Amniotic stem cell (primary cell): ENCODE results near the gene BUB3.
"Not testable (repeated sequence)": the region's sequence is repeated elsewhere in the genome, so short reads cannot be mapped to it uniquely, and the experiment has no call there.

Source experiments
- DNase-seq: peaks from one replicate; lab custom pipeline; 2025; lab: John Stamatoyannopoulos, UW

BUB3 gene

DNA sequence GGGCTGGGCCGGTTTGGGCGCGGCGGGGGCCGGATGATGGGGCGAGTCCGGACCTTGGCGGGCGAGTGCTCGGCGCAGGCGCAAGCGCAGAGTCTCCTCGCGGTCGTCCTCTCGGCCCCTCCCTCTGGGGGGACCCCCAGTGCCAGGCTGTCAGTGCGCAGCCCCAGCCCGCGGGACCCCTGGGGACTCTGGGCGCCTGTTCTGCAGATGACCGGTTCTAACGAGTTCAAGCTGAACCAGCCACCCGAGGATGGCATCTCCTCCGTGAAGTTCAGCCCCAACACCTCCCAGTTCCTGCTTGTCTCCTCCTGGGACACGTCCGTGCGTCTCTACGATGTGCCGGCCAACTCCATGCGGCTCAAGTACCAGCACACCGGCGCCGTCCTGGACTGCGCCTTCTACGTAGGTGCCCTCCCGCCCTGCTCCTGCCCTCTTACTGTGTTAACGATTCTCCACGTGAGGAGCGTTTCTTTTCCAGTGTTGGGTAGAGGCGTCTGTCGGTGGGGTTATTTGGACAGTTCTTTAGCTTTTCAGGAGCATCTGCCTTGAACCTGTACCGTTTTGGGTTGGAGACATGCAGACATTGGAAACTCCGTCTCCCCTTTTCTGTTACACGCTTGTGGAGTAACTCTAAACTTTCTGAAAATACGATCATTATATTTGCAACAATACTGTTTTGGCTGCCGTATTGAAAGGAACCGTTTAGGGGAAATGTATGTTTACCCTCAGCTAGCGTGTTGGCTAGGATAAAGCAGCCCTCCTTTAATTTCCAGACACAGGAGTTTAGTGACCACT lies 706 bp downstream of the BUB3 start:
- DNase-seq: no peak

DNA sequence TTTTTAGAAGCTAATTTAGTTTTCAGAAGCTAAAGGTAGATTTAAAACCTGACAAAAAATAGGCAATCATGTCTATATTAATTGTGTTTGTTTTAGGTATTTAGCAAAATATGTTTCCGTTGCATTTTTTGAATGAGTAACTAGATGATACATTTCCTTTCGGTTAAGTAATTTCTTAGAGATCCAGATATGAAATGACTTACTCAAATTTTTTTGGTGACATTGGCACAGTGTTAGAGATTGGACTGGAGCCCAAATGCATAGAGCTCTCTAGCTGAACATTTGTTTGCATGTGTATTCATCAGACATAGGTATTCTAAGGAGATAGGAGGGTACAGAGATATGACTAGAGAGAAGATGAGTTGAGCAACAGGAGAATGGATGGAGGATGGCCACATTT lies 1.9 kb downstream of the BUB3 start:
- DNase-seq: no peak

DNA sequence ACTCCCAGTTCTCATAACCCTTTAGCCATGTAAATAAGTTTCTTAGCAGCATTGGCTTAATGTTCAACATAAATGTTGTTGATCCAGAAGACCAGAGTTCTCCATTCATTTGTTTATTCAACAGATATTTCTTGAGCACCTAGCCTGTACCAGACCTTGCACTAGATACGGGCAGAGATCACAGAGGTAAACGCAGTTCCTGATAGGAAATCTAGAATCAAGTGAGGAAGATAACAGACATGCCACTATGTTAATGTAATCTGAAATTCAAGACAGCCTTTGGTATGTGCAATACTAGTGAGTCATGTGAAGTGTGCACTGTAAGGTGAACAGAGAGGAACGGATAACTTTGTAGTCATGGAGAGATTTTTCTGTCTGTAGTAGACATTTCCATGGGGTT lies 3.0 kb downstream of the BUB3 start:
- DNase-seq: no peak

DNA sequence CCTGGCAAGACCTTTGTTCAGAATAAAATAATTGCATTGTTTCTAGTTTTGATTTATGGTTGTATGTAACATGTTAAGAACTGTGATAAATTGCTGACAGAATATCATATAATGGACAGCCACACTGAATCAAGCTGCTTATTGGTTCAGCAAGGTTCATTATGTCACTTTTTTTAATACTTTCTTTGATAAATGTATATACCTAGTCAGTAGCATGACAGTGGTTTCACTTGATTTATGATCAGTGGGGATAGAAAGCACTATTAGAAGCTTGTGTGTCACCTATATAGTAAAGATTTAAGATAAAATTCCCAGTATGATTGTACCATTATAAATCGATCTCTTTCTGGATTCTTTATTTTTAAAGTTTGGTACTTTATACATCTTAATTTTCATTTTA lies 4.5 kb downstream of the BUB3 start:
- DNase-seq: no peak

DNA sequence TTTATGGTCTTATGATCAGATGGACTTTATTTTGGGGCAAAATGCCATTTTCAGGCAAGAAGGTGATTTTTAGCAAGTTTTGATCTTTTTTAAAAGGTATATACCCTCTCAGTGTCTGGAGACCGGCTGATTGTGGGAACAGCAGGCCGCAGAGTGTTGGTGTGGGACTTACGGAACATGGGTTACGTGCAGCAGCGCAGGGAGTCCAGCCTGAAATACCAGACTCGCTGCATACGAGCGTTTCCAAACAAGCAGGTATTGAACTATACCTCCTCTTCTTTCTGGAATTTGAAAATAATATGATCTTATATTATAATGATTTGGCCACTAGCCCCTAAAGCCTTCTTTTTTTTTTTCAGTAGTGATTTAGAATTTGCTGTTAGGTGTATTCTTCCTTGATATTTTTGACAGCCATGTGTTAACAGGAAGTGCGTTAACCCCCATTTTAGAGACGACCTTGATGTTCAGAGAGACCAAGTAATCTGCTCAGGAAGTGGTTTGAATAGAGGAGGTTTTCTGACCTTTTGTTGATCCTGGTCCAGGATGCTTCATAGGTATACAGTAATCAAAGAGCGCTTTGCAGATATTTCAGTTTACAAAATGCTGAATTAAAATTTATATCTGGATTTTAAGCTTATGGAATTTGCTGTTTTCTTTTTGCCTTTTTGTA lies 6.2 kb downstream of the BUB3 start:
- DNase-seq: no peak

DNA sequence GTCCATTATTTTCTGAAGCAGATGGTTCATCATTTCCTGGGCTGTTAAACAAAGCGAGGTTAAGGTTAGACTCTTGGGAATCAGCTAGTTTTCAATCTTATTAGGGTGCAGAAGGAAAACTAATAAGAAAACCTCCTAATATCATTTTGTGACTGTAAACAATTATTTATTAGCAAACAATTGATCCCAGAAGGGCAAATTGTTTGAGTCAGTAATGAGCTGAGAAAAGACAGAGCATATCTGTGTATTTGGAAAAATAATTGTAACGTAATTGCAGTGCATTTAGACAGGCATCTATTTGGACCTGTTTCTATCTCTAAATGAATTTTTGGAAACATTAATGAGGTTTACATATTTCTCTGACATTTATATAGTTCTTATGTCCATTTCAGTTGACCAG lies 10.1 kb downstream of the BUB3 start:
- no peak for DNase-seq

DNA sequence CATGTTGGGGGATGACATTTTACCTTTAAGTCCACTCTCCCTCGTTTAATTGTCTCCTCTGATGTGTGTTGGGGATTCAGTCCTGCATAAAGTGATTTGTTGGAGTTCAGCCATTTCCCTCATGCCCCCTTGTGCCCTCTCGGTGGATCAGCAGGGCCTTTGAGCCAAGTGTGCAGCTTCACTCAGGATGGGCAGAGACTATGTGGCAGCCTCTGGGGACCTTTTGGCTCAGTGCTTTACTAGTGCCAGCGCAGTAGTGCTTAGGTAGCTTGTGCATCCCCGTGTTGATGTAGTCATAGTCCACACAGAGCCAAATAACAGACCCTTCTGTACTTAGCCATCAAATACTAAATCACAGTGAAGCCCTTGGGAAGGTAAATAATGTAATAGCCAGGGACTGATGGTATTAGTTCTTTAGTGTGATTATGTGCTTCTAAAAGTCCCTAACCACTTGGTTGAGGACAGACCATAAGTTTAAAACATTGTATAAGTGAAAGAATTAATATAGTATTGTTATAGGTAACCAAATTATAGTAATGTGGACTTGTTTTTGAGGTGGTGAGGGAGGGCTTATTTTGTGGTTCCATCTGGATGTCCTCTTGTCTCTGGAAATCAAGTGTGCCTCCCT lies 11.4 kb downstream of the BUB3 start:
- no peak for DNase-seq

DNA sequence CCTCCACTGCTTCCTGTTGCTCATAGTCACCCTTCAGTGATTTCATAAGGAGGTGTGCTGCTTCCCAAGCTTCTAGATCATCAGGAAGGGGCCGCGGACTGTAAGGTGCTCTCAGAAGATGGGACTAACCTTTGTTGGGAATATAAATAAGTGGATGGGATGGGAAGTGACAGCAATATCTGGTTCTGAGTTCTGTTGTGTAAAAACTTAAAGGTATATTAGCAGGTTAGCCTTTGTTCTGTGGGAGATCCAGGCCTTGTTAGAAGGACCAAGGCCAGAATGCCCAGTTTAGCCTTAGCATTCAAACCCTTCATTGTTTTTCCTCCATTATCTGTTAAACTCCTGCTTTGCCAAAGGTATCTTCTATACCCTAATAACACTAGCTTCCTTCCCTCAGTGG lies 12.4 kb downstream of the BUB3 start:
- no peak for DNase-seq

DNA sequence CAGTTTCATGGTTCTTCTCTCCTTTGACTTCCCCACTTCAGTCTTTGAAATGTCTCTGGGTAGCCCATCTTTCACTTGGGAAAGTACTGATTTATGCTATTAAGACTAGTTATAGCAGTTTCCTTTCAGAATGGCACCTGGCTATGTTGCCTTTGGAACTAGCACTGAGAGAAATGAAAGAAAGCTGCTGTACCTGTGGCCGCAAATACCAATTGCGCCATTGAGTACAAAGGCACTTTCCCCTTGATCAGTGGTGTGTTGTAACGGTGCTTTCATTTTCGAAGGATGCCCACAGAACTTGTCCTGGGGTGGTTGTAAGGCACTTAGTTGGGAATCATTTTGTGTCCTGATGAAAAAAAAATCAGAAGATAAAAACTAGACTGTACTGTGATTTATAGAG lies 16.8 kb downstream of the BUB3 start:
- no peak for DNase-seq

DNA sequence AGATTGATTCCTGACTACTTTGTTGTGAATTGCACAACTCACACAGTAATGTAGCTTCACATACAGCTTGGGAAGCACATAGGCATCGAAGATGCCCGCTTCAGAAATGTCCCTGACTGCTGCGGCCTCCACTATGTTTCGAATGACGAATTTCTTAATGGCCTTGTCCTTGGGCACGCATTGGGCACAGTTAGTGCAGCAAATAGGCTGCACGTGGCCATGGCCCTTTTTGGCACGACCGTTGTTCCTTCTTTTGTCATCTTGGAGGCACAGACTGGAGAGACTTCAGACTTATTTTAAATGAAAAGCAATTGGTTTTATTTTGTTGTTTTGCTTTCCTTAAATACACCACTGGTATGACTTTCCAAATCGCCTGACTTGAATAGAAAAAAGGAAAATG lies 17.4 kb downstream of the BUB3 start:
- not testable (repeated sequence) for DNase-seq

DNA sequence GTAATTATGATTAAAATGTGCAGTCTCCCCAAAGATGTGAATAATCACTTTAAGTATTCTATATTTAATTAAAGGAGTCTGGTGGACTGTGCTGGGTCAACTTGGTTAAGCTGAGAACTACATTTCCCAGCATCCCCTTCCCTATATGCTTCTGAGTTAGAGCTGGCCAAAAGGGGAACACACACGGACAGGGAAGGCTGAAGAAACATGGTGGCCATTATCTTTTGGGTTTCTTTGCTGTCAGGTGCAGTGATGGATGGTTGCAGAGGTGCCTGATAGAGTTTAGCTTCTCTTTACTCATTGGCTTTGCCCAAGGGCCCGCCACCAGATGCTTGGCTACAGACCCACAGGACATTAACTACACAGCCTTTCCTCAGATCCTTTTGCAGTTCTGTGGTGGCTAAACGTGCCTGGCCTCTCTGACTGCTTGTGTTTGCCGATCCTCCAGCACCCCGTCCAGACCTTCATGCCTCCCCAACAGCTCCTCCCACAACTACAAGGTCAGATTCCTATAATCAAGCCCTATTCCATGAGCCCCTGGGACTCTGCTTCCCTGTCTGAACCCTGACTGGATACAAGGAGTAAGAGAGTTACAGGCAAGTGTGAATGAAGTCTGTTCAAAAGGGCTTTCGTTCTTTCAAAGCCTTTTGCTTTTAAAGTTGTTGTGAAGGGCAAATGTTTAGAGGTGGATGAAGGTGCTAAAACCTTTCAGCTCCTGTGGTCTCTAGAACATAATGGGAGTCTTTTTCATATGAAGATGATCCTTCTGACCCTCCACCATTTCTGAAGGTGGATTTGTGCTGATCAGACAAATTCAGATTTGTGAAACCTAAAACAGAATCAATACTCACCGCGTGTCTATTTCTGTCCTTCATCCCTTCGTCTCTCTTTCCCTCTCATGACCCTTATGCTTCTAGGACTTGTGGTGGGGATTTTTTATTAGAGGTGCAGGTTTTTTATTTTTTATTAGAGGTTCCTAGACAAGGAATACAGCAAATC lies 21.5 kb downstream of the BUB3 start:
- DNase-seq: no peak

DNA sequence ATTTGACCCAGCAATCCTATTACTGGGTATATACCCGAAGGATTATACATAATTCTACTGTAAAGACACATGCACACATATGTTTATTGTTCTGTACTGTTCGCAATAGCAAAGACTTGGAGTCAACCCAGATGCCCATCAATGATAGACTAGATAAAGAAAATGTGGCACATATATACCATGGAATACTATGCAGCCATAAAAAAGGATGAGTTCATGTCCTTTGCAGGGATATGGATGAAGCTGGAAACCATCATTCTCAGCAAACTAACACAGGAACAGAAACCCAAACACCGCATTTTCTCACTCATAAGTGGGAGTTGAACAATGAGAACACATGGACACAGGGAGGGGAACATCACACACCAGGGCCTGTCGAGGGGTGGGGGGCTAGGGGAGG lies 24.2 kb downstream of the BUB3 start:
- DNase-seq: not testable (repeated sequence)

DNA sequence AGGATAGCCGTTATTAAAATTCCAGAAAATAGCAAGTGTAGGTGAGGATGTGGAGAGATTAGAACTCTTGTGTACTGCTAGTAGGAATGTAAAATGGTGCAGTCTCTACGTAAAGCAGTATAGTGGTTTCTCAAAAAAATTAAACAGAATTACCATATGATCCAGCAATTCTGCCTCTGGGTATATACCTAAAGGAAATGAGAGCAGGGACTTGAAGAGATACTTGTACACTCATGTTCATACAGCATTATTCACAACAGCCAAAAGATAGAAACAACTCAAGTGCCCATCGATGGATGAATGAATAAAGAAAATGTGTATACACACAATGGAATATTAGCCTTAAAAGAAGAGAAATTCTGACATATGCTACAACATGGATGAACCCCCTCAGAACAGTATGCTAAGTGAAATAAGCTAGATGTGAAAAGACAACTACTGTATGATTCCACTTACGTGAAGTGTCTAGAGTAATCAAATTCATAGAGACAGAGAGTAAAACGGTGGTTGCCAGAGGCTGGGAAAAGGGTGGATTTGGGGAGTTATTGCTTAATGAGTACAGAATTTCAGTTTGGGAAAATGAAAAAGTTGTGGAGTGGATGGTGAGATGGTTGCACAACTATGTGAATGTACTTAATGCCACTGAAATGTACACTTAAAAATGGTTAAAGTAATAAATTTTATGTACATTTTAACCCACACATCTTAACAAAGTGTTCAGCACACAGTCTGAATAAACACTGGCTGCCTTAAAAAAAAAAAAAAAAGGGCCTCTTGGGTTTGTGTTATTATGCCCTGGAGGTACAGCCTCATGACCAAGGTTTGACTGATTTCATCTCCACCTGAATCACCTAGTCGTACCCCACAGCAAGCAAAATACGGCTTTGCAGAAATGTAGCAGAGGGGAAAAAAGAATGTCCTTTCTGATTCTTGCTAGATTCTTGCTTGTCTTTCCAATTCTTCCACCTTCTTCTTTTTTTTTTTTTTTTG lies 26.2 kb downstream of the BUB3 start:
- no peak for DNase-seq

DNA sequence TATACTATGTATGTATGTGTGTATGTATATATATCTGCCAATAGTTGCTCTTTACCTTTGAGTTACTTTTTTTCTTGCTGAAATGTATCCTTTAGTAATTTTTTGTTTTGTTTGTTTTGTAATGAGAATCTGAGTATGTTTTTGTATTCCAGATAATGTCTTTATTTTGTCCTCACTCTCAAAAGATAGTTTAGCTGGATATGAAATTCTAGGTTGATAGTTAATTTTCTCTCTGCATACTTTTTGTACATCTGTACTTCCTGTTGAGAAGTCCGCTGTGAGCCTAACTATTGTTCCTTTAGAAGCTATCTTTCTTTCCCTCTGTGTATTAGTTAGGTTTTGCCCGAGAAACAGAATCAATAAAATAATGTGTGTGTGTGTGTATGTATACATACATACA lies 29.5 kb downstream of the BUB3 start:
- no peak for DNase-seq

DNA sequence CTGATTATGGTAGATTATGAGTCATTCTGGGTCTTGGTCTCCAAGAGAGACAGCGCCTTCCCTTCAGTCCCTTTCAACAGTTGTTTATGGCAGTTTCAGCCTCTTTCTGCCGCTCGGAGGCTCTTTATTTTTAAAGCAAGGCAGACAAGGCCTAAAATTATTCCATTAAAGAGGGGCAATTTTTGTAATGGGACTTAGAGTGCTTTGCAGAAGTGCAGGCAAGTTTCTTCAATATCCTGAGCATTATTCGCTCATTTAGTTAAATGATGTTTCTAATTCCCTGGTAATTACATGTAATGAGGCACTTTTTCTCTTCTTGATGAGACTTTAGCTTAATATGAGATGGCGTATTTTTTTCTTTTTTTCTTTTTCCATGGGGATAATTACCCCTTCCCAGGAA lies 33.6 kb downstream of the BUB3 start:
- DNase-seq: no peak

DNA sequence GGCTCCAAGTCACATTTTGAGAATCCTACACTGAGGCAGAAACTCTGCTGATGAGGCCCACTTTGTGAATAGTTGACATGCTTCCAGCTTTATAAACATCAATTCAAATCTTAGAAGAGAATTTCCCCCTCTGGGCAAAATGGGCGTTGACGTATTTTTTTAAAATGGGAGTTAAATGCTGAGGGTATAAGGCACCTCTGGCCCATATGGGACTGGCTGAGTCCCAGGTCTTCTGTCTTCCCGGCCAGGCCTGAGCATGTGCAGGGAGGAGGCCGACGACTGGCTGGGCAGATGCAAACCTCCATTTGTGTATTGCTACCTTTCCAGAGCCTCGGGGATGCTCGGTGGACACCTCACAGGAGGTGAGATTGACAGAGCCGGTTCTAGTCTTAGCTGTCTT lies 37.7 kb downstream of the BUB3 start:
- no peak for DNase-seq

DNA sequence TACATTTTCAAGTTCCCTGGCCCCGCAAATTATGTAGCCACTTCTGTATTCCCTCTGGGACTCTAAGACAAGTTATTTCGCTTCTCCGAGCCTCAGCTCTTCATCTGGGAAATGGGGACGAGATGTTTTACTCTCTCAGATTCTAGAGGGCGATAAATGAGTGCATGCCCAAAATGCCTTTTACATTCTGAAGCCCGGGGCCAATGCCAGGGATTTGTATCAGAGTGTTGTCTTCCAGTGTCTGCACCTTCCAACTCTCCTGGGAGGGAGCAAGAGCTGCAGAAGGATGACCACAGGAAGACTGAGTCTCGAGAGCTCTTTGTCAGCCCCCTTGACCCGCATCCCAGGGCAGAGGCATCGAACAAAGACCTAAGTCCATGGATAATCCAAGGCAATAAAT lies 39.9 kb downstream of the BUB3 start:
- no peak for DNase-seq

DNA sequence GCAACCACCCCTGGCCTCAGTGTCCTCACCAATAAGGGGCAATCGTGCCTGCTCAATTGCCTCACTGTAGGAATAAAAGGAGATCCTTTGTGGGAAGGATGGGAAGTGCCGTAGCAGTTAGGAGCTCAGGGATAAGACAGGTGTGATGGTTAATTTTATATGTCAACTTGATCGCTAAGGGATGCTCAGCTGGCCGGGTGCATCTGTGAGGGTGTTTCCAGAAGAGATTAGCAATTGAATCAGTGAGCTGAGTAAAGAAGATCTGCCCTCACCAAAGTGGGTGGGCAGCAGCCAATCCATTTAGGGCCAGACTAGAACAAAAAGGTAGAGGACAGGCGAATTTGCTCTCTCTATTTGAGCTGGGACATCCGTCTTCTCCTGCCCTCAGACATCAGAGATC lies 46.3 kb downstream of the BUB3 start:
- no peak for DNase-seq

DNA sequence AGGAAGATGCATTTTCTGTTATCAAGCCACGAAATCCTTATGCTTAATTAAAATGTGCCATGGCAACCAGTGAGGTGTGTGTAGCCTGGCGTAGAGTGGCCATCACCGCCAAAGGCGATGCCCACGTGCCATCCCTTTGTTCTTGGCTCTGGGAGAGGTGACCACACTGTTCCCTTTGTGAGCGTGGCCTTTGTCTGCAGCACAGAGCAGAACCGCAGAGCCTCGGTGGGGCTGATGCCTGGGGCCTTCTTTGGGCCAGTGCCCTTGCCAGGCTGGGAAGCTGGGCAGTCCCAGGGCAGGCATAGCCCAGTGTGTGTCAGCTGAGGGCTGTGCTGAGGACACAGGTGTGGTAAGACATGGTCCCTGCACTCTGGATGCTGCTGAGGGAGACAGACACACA lies 48.3 kb downstream of the BUB3 start:
- no peak for DNase-seq

DNA sequence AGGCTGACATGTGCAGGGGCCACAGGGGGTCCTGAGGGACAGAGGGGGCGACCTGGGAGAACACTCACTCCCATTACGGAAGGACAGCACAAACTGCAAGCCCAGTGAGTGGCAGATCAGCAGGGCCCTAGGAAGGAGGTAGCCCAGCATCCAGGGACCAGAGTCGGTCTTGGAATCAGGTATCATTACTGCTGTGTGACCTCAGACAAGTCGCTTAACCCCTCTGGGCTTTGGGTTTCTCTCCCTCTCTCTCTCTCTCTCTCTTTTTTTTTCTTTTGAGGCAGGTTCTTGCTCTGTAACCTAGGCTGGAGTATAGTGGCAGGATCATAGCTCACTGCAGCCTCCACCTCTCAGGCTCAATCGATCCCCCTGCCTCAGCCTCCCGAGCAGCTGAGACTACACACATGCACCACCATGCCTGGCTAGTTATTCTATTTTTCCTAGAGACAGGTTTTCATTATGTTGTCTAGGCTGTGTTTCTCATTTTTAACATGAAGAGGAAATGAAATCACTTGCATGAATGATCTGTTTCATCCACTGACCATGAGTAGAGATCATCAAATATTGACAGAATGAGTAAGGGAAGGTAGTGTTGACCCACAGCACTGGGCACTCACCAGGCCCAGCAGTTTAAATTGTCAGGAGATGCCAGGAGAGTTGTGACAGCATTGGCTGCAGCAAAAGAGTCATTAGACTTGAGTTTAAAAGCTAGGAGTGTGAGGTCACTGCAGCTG lies 49.4 kb downstream of the BUB3 start:
- no peak for DNase-seq
